HEK293 (cell line): ENCODE measurements around the gene TNS3.

Experiments
- CTCF ChIA-PET: fragments of 350-600 bp; formaldehyde crosslinking; extraction: SDS; loops from one replicate; lab custom pipeline; 2021; ENCODE audit warnings: antibody characterized with exemption; lab: Yijun Ruan, JAX
- POLR2A ChIA-PET: fragments of 300-600 bp; formaldehyde crosslinking; extraction: SDS; loops from one replicate; lab custom pipeline; 2020; ENCODE audit warnings: antibody characterized with exemption, inconsistent platforms; lab: Yijun Ruan, JAX
- H3K27ac ChIP-seq: fragments of 200-500 bp; sonication (Bioruptor generic); 2 replicates; pipeline ENCODE4 v1.5.1; 2014; ENCODE audit warnings: low read depth, low read length, control low read depth, inconsistent platforms; ENCODE audit errors: extremely low read depth
- H3K36me3 ChIP-seq, 2 experiments: fragments of 200-500 bp in 1 of 2; sonication (Bioruptor generic) in 1 of 2; 1 replicate in 1 of 2; 2 replicates in 1 of 2; pipeline ENCODE4 v1.5.1; 2014 to 2017; ENCODE audit warnings: inconsistent platforms in 2 of 2, low read length in 2 of 2; ENCODE audit not compliant: control insufficient read depth in 2 of 2, insufficient read depth in 1 of 2
- H3K4me1 ChIP-seq: fragments of 200-500 bp; sonication (Bioruptor generic); 2 replicates; pipeline ENCODE4 v1.5.1; 2014; ENCODE audit warnings: mild to moderate bottlenecking, low read length, inconsistent platforms; ENCODE audit not compliant: control insufficient read depth, insufficient read depth
- H3K4me3 ChIP-seq: 2 replicates; pipeline ENCODE4 v1.5.1; 2011; ENCODE audit warnings: low read depth, mild to moderate bottlenecking, control low read depth, low read length, moderate library complexity
- H3K9me3 ChIP-seq: fragments of 200-500 bp; sonication (Bioruptor generic); 2 replicates; pipeline ENCODE4 v1.5.1; 2014; ENCODE audit warnings: low read depth, low read length, inconsistent platforms; ENCODE audit not compliant: control insufficient read depth, insufficient read depth
- FEZF1 ChIP-seq: fragments of 450-650 bp; formaldehyde crosslinking; IDR thresholded peaks from 2 replicates; pipeline ENCODE4 v1.5.1; 2016; ENCODE audit warnings: missing biosample characterization, missing genetic modification characterization
- INSM2 ChIP-seq: fragments of 450-650 bp; formaldehyde crosslinking; IDR thresholded peaks from 2 replicates; pipeline ENCODE4 v1.5.1; 2016; ENCODE audit warnings: missing biosample characterization, missing genetic modification characterization
- WT1 ChIP-seq: fragments of 450-650 bp; formaldehyde crosslinking; IDR thresholded peaks from 2 replicates; pipeline ENCODE4 v1.5.1; 2016; ENCODE audit warnings: missing biosample characterization, missing genetic modification characterization
- ZFHX2 ChIP-seq: fragments of 450-650 bp; formaldehyde crosslinking; conservative IDR thresholded peaks from 2 replicates; pipeline ENCODE4 v1.5.1; 2016; ENCODE audit warnings: missing biosample characterization, missing genetic modification characterization
- ZNF138 ChIP-seq: fragments of 450-650 bp; formaldehyde crosslinking; IDR thresholded peaks from 2 replicates; pipeline ENCODE4 v1.5.1; 2016; ENCODE audit warnings: missing biosample characterization, missing genetic modification characterization, borderline replicate concordance
- ZNF140 ChIP-seq: fragments of 450-650 bp; formaldehyde crosslinking; IDR thresholded peaks from 2 replicates; pipeline ENCODE4 v1.5.1; 2016; ENCODE audit warnings: missing biosample characterization, missing genetic modification characterization
- ZNF214 ChIP-seq: fragments of 450-650 bp; formaldehyde crosslinking; IDR thresholded peaks from 2 replicates; pipeline ENCODE4 v1.5.1; 2017; ENCODE audit warnings: missing biosample characterization, mild to moderate bottlenecking, missing genetic modification characterization, borderline replicate concordance
- ZNF350 ChIP-seq: fragments of 450-650 bp; formaldehyde crosslinking; IDR thresholded peaks from 2 replicates; pipeline ENCODE4 v1.5.0; 2017; ENCODE audit warnings: missing biosample characterization, mild to moderate bottlenecking, missing genetic modification characterization
- ZNF354C ChIP-seq: fragments of 450-650 bp; formaldehyde crosslinking; IDR thresholded peaks from 2 replicates; pipeline ENCODE4 v1.5.1; 2016; ENCODE audit warnings: missing biosample characterization, missing genetic modification characterization, low read depth, borderline replicate concordance
- ZNF521 ChIP-seq: fragments of 450-650 bp; formaldehyde crosslinking; IDR thresholded peaks from 2 replicates; pipeline ENCODE4 v1.5.1; 2017; ENCODE audit warnings: missing biosample characterization, mild to moderate bottlenecking, missing genetic modification characterization
- ZNF560 ChIP-seq: fragments of 450-650 bp; formaldehyde crosslinking; IDR thresholded peaks from 2 replicates; pipeline ENCODE4 v1.5.1; 2017; ENCODE audit warnings: missing biosample characterization, missing genetic modification characterization, borderline replicate concordance
- ZNF830 ChIP-seq: fragments of 450-650 bp; IDR thresholded peaks from 2 replicates; pipeline ENCODE4 v1.5.0; 2018; ENCODE audit warnings: missing biosample characterization, missing genetic modification characterization, low read depth, mild to moderate bottlenecking, moderate library complexity
- ZSCAN16 ChIP-seq: fragments of 450-650 bp; formaldehyde crosslinking; IDR thresholded peaks from 2 replicates; pipeline ENCODE4 v1.5.1; 2016; ENCODE audit warnings: missing biosample characterization, missing genetic modification characterization
- TF ChIP-seq, protein P1 (sequence below): fragments of 450-650 bp; formaldehyde crosslinking; IDR thresholded peaks from 2 replicates; pipeline ENCODE4 v1.5.1; 2016; ENCODE audit warnings: missing biosample characterization, missing genetic modification characterization
- TF ChIP-seq, protein P2 (sequence below): fragments of 450-650 bp; formaldehyde crosslinking; IDR thresholded peaks from 2 replicates; pipeline ENCODE4 v1.5.1; 2017; ENCODE audit warnings: missing biosample characterization, missing genetic modification characterization
- TF ChIP-seq, protein P3 (sequence below): fragments of 450-650 bp; formaldehyde crosslinking; optimal IDR thresholded peaks from 2 replicates; pipeline ENCODE3; 2016; ENCODE audit warnings: missing biosample characterization, mild to moderate bottlenecking, missing genetic modification characterization

The TNS3 gene

DNA sequence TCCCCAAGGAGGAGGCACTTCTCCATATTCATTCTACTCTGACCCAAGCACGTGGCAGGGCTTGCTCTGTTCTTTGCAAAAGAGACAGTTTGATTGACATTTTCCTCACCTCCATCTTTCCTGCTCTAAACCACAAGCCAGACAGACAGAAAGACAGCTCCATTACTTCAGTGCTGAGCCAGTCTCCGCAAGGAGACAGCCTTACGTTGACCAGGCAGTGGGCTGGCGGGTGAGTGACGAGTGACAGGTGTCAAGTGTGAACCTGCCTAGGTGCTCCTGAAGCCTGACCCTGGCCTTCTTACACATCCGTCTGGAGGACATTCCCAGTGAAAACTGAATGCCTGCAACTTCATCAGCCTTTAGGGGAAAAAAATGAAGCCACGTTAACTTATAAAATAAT is 314.6 kb downstream of the TNS3 start:
- no peaks in the 10 kb centered on the region for H3K9me3 ChIP-seq
- H3K36me3 ChIP-seq: no peaks in the 10 kb centered on the region
- POLR2A ChIA-PET: no interaction called here
- TF ChIP-seq INSM2 (tag by site-specific recombination) (no peak), FEZF1 (tag by site-specific recombination) (no peak), ZNF138 (tag by site-specific recombination) (no peak), ZNF354C (no peak), ZNF830 (tag by site-specific recombination) (no peak), ZNF350 (no peak), ZNF560 (no peak), ZNF521 (tag by site-specific recombination) (no peak), ZNF214 (tag by site-specific recombination) (no peak)
- TF ChIP-seq, all 188 proteins: peak for 0
- no peak overlapping the region for H3K27ac ChIP-seq
- H3K4me3 ChIP-seq: no peak overlapping the region
- CTCF ChIA-PET: interaction anchor here (0.5 to 3.8 kb wide), 18 partner anchors 10 to 1351 kb away, joined by 3 to 73 read pairs (median 6); no protein-coding TSS in a partner anchor
- H3K4me1 ChIP-seq: no peaks in the 10 kb centered on the region

- no peaks in the 10 kb centered on the region for H3K9me3 ChIP-seq
- H3K4me1 ChIP-seq: no peaks in the 10 kb centered on the region
- CTCF ChIA-PET: interaction anchor here (0.5 to 3.8 kb wide), 77 partner anchors 10 to 1350 kb away, joined by 3 to 73 read pairs (median 4); partner anchors contain the start of gene PKD1L1
- no peak overlapping the region for H3K4me3 ChIP-seq
- TF ChIP-seq, protein P1, sequence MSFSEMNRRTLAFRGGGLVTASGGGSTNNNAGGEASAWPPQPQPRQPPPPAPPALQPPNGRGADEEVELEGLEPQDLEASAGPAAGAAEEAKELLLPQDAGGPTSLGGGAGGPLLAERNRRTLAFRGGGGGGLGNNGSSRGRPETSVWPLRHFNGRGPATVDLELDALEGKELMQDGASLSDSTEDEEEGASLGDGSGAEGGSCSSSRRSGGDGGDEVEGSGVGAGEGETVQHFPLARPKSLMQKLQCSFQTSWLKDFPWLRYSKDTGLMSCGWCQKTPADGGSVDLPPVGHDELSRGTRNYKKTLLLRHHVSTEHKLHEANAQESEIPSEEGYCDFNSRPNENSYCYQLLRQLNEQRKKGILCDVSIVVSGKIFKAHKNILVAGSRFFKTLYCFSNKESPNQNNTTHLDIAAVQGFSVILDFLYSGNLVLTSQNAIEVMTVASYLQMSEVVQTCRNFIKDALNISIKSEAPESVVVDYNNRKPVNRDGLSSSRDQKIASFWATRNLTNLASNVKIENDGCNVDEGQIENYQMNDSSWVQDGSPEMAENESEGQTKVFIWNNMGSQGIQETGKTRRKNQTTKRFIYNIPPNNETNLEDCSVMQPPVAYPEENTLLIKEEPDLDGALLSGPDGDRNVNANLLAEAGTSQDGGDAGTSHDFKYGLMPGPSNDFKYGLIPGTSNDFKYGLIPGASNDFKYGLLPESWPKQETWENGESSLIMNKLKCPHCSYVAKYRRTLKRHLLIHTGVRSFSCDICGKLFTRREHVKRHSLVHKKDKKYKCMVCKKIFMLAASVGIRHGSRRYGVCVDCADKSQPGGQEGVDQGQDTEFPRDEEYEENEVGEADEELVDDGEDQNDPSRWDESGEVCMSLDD (tag by site-specific recombination): no peak
- TF ChIP-seq ZSCAN16 (no peak), ZNF140 (tag by site-specific recombination) (no peak), ZFHX2 (tag by site-specific recombination) (no peak), WT1 (no peak)
- TF ChIP-seq, protein P2, sequence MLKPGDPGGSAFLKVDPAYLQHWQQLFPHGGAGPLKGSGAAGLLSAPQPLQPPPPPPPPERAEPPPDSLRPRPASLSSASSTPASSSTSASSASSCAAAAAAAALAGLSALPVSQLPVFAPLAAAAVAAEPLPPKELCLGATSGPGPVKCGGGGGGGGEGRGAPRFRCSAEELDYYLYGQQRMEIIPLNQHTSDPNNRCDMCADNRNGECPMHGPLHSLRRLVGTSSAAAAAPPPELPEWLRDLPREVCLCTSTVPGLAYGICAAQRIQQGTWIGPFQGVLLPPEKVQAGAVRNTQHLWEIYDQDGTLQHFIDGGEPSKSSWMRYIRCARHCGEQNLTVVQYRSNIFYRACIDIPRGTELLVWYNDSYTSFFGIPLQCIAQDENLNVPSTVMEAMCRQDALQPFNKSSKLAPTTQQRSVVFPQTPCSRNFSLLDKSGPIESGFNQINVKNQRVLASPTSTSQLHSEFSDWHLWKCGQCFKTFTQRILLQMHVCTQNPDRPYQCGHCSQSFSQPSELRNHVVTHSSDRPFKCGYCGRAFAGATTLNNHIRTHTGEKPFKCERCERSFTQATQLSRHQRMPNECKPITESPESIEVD (tag by site-specific recombination): no peak
- TF ChIP-seq, protein P3, sequence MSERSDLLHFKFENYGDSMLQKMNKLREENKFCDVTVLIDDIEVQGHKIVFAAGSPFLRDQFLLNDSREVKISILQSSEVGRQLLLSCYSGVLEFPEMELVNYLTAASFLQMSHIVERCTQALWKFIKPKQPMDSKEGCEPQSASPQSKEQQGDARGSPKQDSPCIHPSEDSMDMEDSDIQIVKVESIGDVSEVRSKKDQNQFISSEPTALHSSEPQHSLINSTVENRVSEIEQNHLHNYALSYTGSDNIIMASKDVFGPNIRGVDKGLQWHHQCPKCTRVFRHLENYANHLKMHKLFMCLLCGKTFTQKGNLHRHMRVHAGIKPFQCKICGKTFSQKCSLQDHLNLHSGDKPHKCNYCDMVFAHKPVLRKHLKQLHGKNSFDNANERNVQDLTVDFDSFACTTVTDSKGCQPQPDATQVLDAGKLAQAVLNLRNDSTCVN (tag by site-specific recombination): no peak
- POLR2A ChIA-PET: interaction anchor here (1.3 kb wide), 1 partner anchor 169 kb away, joined by 6 read pairs; no protein-coding TSS in a partner anchor
- H3K36me3 ChIP-seq: no peaks in the 10 kb centered on the region
- H3K27ac ChIP-seq: no peak overlapping the region
These were observed 315.1 kb downstream of the TNS3 start for GRCh38 chr7:47266799-47267198.
